Right lobe of liver (tissue), 6 donors: Measurements from ENCODE around the gene RIPOR2. TPM values are rescaled to one million over a fixed set of nuclear protein-coding genes. Genes with fewer than 3 reads are reported as not detected.

Experiments used
- ATAC-seq, 4 donors: fragments of 200-7000 bp; cut with Tn5 transposase; one replicate each; pipeline ENCODE4 v1.9.1; 2020; ENCODE audit warnings: mild to moderate bottlenecking in 4 of 4, moderate library complexity in 4 of 4
- DNase-seq, 3 donors: peaks; one replicate each; pipeline ENCODE4 v3.0.0-alpha.2; 2020
- H3K27ac ChIP-seq, 3 donors: fragments of 200-600 bp; one replicate each; pipeline ENCODE4 v1.8.0; 2022
- H3K27me3 ChIP-seq, 2 donors: fragments of 200-600 bp; one replicate each; pipeline ENCODE4 v1.8.0; 2022
- H3K36me3 ChIP-seq, 4 donors: fragments of 200-600 bp; sonication (generic) in 1 of 4; one replicate each; pipeline versions ENCODE4 v1.5.1 to v1.8.0; 2017 to 2022; ENCODE audit warnings: control low read depth in 1 of 4
- H3K4me1 ChIP-seq, 4 donors: fragments of 200-600 bp; sonication (generic) in 1 of 4; one replicate each; pipeline versions ENCODE4 v1.5.1 to v1.8.0; 2017 to 2022; ENCODE audit warnings: control low read depth in 1 of 4
- H3K4me3 ChIP-seq, 3 donors: fragments of 200-600 bp; one replicate each; pipeline ENCODE4 v1.8.0; 2022
- H3K9me3 ChIP-seq, 4 donors: fragments of 200-600 bp; sonication (generic) in 1 of 4; one replicate each; pipeline versions ENCODE4 v1.5.1 to v1.8.0; 2017 to 2022; ENCODE audit warnings: control low read depth in 1 of 4
- CTCF ChIP-seq, 4 donors: fragments of 200-600 bp in 3 of 4; fragments of 450-650 bp in 1 of 4; IDR thresholded peaks; one replicate each; pipeline versions ENCODE4 v1.5.1 to v1.8.0; 2016 to 2022; ENCODE audit warnings: antibody characterized with exemption in 4 of 4, mild to moderate bottlenecking in 2 of 4
- POLR2A ChIP-seq: fragments of 450-650 bp; IDR thresholded peaks from one replicate; pipeline ENCODE4 v1.6.1; 2017; ENCODE audit warnings: antibody characterized with exemption, mild to moderate bottlenecking
- WGBS: methylation state at CpG from one replicate; pipeline ENCODE4 v1.1.6; 2018; ENCODE audit warnings: low coverage, low lambda C conversion rate; ENCODE audit not compliant: insufficient coverage; ENCODE audit errors: missing lambda C conversion rate; 5-methylcytosine and 5-hydroxymethylcytosine counted together
- intact Hi-C, 2 donors: fragments of 100-400 bp; cut with DNase I; formaldehyde crosslinking; loops; one replicate each; pipeline versions ENCODE4 v1.11.2 to v1.14.1; 2022
- total RNA-seq, 6 experiments: library from RNA; depleted of rRNA in 2 of 6; stranded (reverse); fragments of >200 nt in 2 of 6; fragmentation: NEBNext Ultra II Directional in 3 of 6; extraction: Animal tissue kit (Norgen Biotek cat#: 25700) in 3 of 6; gene quantifications; one replicate each; pipeline versions ENCODE4 v1.1.0 to v1.2.4, GENCODE V29; 2016 to 2023
- donor health status: DM: no; HTN: yes; CAD: no.
- donor health status: DM: no; HTN: no; CAD: no.
- donor health status: DM: no; HTN: no; CAD: no.
- donor health status: DM: no; HTN: yes; CAD: no.
- donor health status: DM: no; HTN: yes; CAD: no.

The RIPOR2 gene
- total RNA-seq, 6 experiments from 2014 or later: 1.8 to 4.6 (median 3.5) TPM

GRCh38 chr6:24859132-24859531 is 76.6 kb downstream of the RIPOR2 start:
- Histone ChIP-seq H3K36me3 (no peaks in the 10 kb centered on the region), H3K9me3 (no peaks in the 10 kb centered on the region), H3K4me1 (peaks cover 0 to 5% (median 0%) of the 10 kb centered on the region in 4 donors), H3K27me3 (no peaks in the 10 kb centered on the region), H3K4me3 (no peak overlapping the region), H3K27ac (no peak overlapping the region)
- ATAC-seq (no peak), DNase-seq (no peak)
- intact Hi-C loops: loop anchor here in 1 of 2 donors (5.0 kb wide), 1 partner anchor 208 kb away; no protein-coding TSS in a partner anchor
- WGBS: 84% methylated on average over 5 of the region's 5 CpGs
- TF ChIP-seq CTCF (IDR thresholded peaks at IDR 0.05) (no peak), POLR2A (no peak)

DNA sequence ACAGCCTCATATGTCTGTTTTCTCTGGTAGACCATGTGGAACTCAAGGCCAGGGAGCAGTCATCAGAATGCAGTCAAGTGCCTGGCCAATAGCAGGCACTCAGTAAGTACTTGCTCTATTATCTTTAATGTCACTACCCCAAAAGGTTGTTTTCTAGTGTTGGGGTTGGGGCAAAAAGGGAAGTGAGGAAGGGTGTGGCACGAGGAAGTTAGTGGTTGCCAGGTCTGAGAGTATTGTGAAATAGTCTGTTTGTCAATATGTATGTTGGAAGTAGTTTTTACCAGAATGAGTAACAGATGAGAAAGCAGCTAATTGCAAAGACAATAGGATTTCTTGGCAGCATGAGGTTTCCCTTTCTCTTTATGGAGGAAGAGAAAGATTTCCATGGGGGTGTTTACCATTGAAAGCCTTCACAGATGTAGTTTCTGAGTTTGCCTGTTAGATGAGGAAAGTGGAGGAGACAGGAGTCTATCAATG is 77.5 kb downstream of the RIPOR2 start:
- intact Hi-C loops: loop anchor here in 1 of 2 donors (5.0 kb wide), 1 partner anchor 209 kb away; no protein-coding TSS in a partner anchor
- TF ChIP-seq POLR2A: no peak
- TF ChIP-seq CTCF (IDR thresholded peaks at IDR 0.05): no peak
- Histone ChIP-seq H3K9me3 (no peaks in the 10 kb centered on the region), H3K4me1 (peaks cover 0 to 5% (median 0%) of the 10 kb centered on the region in 4 donors), H3K27ac (peak overlapping the region in 2 of 3 donors; percentile 24 to 32), H3K36me3 (no peaks in the 10 kb centered on the region), H3K4me3 (no peak overlapping the region), H3K27me3 (no peaks in the 10 kb centered on the region)
- DNase-seq: no peak
- 11% methylated on average over 1 of the region's 1 CpG for WGBS
- ATAC-seq: peak; percentile 52 to 75 (median 65)

- no peaks in the 10 kb centered on the region for H3K9me3 ChIP-seq
- ATAC-seq (no peak), DNase-seq (no peak)
- H3K27ac ChIP-seq: no peak overlapping the region
- intact Hi-C loops: loop anchor here in 1 of 2 donors (5.0 kb wide), 1 partner anchor 210 kb away; no protein-coding TSS in a partner anchor
- H3K4me1 ChIP-seq: peaks cover 0 to 5% (median 0%) of the 10 kb centered on the region in 4 donors
- no peaks in the 10 kb centered on the region for H3K36me3 ChIP-seq
- H3K27me3 ChIP-seq: no peaks in the 10 kb centered on the region
- 62% methylated on average over 4 of the region's 7 CpGs for WGBS
- H3K4me3 ChIP-seq: no peak overlapping the region
- no peak for TF ChIP-seq POLR2A
- no peak for TF ChIP-seq CTCF (IDR thresholded peaks at IDR 0.05)
These were observed 78.7 kb downstream of the RIPOR2 start for GRCh38 chr6:24856901-24857670.

DNA sequence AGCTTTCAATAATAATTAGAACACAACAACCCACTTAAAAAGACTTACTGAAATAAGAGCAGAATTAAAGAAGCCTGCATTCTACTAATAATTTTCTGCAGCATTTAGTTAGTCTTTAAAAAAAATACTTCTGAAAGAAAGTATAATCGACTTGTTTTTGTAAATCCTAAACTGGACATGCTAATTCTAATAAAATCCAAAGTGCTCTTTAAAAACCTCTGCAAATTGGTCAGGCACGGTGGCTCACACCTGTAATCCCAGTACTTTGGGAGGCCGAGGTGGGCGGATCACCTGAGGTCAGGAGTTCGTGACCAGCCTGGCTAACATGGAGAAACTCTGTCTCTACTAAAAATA is 79.5 kb downstream of the RIPOR2 start:
- TF ChIP-seq POLR2A (no peak), CTCF (IDR thresholded peaks at IDR 0.05) (no peak)
- Histone ChIP-seq H3K4me3 (no peak overlapping the region), H3K9me3 (no peaks in the 10 kb centered on the region), H3K36me3 (no peaks in the 10 kb centered on the region), H3K4me1 (peaks cover 0 to 5% (median 0%) of the 10 kb centered on the region in 4 donors), H3K27me3 (no peaks in the 10 kb centered on the region), H3K27ac (no peak overlapping the region)
- intact Hi-C loops: loop anchor here in 1 of 2 donors (5.0 kb wide), 1 partner anchor 211 kb away; no protein-coding TSS in a partner anchor
- ATAC-seq (no peak), DNase-seq (no peak)
- WGBS: 60% methylated on average over 5 of the region's 5 CpGs
